IPS-18a (cell line): ENCODE data around the gene TSPAN4.

ENCODE experiments used
- H3K27ac ChIP-seq: one replicate; pipeline ENCODE4 v1.5.1; 2013; ENCODE audit warnings: low read length
- H3K27me3 ChIP-seq: one replicate; pipeline ENCODE4 v1.6.1; 2013; ENCODE audit warnings: mild to moderate bottlenecking, low read length; ENCODE audit not compliant: control insufficient read depth, insufficient read depth
- H3K36me3 ChIP-seq: one replicate; pipeline ENCODE4 v1.6.1; 2013; ENCODE audit warnings: low read depth, low read length; ENCODE audit not compliant: control insufficient read depth
- H3K4me1 ChIP-seq: one replicate; pipeline ENCODE4 v1.6.1; 2013; ENCODE audit warnings: low read depth, low read length; ENCODE audit not compliant: control insufficient read depth
- H3K4me3 ChIP-seq: one replicate; pipeline ENCODE4 v1.5.1; 2013; ENCODE audit warnings: low read length
- H3K9ac ChIP-seq: one replicate; pipeline ENCODE4 v1.6.1; 2013; ENCODE audit warnings: mild to moderate bottlenecking, low read length, moderate library complexity
- H3K9me3 ChIP-seq: one replicate; pipeline ENCODE4 v1.6.1; 2013; ENCODE audit warnings: low read depth, low read length; ENCODE audit not compliant: control insufficient read depth

TSPAN4 gene

GRCh38 chr11:894575-895201 is 52.0 kb downstream of the TSPAN4 start:
- H3K9ac ChIP-seq: no peak overlapping the region
- H3K36me3 ChIP-seq: peaks cover 7% of the 10 kb centered on the region
- no peaks in the 10 kb centered on the region for H3K27me3 ChIP-seq
- H3K4me1 ChIP-seq: no peaks in the 10 kb centered on the region
- H3K4me3 ChIP-seq: no peak overlapping the region
- no peaks in the 10 kb centered on the region for H3K9me3 ChIP-seq
- H3K27ac ChIP-seq: no peak overlapping the region

- Histone ChIP-seq H3K4me3 (no peak overlapping the region), H3K36me3 (peaks cover 15% of the 10 kb centered on the region), H3K27ac (no peak overlapping the region), H3K4me1 (no peaks in the 10 kb centered on the region), H3K9ac (no peak overlapping the region), H3K9me3 (no peaks in the 10 kb centered on the region), H3K27me3 (no peaks in the 10 kb centered on the region)
These were observed 52.9 kb downstream of the TSPAN4 start for GRCh38 chr11:895331-896110.

- H3K9me3 ChIP-seq: no peaks in the 10 kb centered on the region
- peaks cover 33% of the 10 kb centered on the region for H3K36me3 ChIP-seq
- no peaks in the 10 kb centered on the region for H3K4me1 ChIP-seq
- H3K9ac ChIP-seq: no peak overlapping the region
- H3K4me3 ChIP-seq: no peak overlapping the region
- H3K27ac ChIP-seq: no peak overlapping the region
- no peaks in the 10 kb centered on the region for H3K27me3 ChIP-seq
These were observed 54.8 kb downstream of the TSPAN4 start for GRCh38 chr11:897253-898142.

GRCh38 chr11:898143-898511 is 55.5 kb downstream of the TSPAN4 start:
- Histone ChIP-seq H3K9ac (no peak overlapping the region), H3K9me3 (no peaks in the 10 kb centered on the region), H3K36me3 (peaks cover 40% of the 10 kb centered on the region), H3K4me3 (no peak overlapping the region), H3K27me3 (no peaks in the 10 kb centered on the region), H3K4me1 (no peaks in the 10 kb centered on the region), H3K27ac (no peak overlapping the region)

DNA sequence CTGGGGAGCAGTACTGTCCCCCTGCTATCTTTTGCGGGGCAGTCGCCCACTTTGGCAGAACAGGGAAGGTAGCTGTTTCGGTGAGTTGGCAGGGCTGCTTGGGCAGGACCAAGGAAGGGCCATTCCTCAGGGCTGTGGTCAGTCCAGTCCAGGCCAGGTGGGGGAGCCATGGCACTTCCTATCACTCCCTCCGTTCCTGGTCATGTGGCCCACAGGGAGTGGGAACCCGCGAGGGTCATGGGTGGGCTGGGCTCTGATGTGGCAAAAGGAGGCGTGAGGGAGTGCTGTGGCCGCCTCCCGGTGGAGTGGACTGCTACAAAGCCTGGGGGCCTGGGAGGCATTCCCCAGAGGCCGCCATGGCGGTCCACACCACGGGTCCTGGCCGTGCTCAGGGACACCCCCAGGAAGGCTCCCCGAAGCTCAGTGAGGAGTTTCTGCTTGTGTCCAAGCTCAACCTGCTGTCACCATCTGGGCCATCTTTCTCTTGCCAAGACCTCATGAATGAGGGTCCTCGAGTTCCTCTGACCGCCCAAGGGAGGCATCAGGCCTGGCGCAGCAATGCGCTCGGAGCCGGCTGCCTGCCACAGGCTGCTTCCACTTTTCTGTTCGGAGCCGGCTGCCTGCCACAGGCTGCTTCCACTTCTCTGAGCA is 56.0 kb downstream of the TSPAN4 start:
- Histone ChIP-seq H3K9me3 (no peaks in the 10 kb centered on the region), H3K27ac (no peak overlapping the region), H3K36me3 (peaks cover 41% of the 10 kb centered on the region), H3K27me3 (no peaks in the 10 kb centered on the region), H3K4me1 (no peaks in the 10 kb centered on the region), H3K4me3 (no peak overlapping the region), H3K9ac (no peak overlapping the region)

DNA sequence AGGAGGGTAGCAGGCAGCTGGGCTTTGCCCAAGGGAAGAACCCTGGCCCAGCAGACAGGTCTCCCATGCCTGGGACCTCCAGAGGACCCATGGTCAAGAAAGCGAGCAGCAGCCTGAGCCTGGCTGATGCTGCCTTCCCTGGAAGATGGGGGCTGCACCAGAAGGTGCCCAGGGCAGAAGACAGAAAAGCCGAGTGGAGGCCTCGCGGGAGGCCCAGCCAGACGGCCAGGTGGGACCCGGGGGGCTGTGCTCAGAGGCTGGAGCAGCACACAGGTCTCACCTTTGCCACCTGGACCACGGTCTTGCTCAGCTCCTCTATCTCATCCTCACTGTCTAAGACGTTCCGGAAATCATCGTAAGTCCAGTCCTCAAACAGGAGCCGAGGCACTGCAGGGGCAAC is 57.1 kb downstream of the TSPAN4 start:
- Histone ChIP-seq H3K4me3 (no peak overlapping the region), H3K27me3 (no peaks in the 10 kb centered on the region), H3K36me3 (peaks cover 49% of the 10 kb centered on the region), H3K9ac (no peak overlapping the region), H3K27ac (no peak overlapping the region), H3K4me1 (no peaks in the 10 kb centered on the region), H3K9me3 (no peaks in the 10 kb centered on the region)

- H3K4me3 ChIP-seq: no peak overlapping the region
- no peaks in the 10 kb centered on the region for H3K9me3 ChIP-seq
- H3K4me1 ChIP-seq: no peaks in the 10 kb centered on the region
- H3K27ac ChIP-seq: no peak overlapping the region
- no peaks in the 10 kb centered on the region for H3K27me3 ChIP-seq
- H3K9ac ChIP-seq: no peak overlapping the region
- peaks cover 51% of the 10 kb centered on the region for H3K36me3 ChIP-seq
These were observed 57.9 kb downstream of the TSPAN4 start for GRCh38 chr11:900545-900944.

- no peaks in the 10 kb centered on the region for H3K4me1 ChIP-seq
- H3K27me3 ChIP-seq: no peaks in the 10 kb centered on the region
- H3K4me3 ChIP-seq: no peak overlapping the region
- no peak overlapping the region for H3K27ac ChIP-seq
- H3K9ac ChIP-seq: no peak overlapping the region
- no peaks in the 10 kb centered on the region for H3K9me3 ChIP-seq
- peaks cover 51% of the 10 kb centered on the region for H3K36me3 ChIP-seq
These were observed 58.9 kb downstream of the TSPAN4 start for GRCh38 chr11:901452-902061.

- Histone ChIP-seq H3K9me3 (no peaks in the 10 kb centered on the region), H3K9ac (no peak overlapping the region), H3K27ac (no peak overlapping the region), H3K36me3 (peaks cover 47% of the 10 kb centered on the region), H3K4me1 (no peaks in the 10 kb centered on the region), H3K27me3 (no peaks in the 10 kb centered on the region), H3K4me3 (no peak overlapping the region)
These were observed 61.7 kb downstream of the TSPAN4 start for GRCh38 chr11:904380-904779.

DNA sequence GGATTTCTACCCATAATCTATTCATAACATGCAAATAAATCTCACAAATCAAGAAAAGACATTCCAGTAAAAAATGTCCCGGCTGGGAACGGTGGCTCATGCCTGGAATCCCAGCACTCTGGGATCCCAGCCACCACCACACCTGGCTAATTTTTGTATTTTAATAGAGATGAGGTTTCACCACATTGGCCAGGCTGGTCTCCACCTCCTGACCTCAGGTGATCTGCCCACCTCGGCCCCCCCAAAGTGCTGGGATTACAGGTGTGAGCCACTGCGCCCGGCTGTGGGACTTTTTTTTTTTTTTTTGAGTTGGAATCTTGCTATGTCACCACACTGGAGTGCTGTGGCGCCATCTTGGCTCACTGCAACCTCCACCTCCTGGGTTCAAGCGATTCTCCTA is 63.3 kb downstream of the TSPAN4 start:
- H3K9me3 ChIP-seq: no peaks in the 10 kb centered on the region
- H3K36me3 ChIP-seq: peaks cover 32% of the 10 kb centered on the region

GRCh38 chr11:907668-908067 is 65.0 kb downstream of the TSPAN4 start:
- peaks cover 8% of the 10 kb centered on the region for H3K4me1 ChIP-seq
- no peaks in the 10 kb centered on the region for H3K27me3 ChIP-seq
- no peak overlapping the region for H3K9ac ChIP-seq
- no peaks in the 10 kb centered on the region for H3K9me3 ChIP-seq
- no peak overlapping the region for H3K4me3 ChIP-seq
- no peak overlapping the region for H3K27ac ChIP-seq
- peaks cover 16% of the 10 kb centered on the region for H3K36me3 ChIP-seq

More for the DNA sequence above, 63.3 kb downstream of the TSPAN4 start:
- Histone ChIP-seq H3K4me1 (no peaks in the 10 kb centered on the region), H3K27ac (no peak overlapping the region), H3K9ac (no peak overlapping the region), H3K4me3 (no peak overlapping the region), H3K27me3 (no peaks in the 10 kb centered on the region)
